ENCODE results near the gene P2RX6. TPM values are rescaled to one million over a fixed set of nuclear protein-coding genes. Genes with fewer than 3 reads are reported as not detected.

The P2RX6 gene
- total and polyA plus RNA-seq, 9 of the 15 experiments (the other 6 are each of a cell fraction or from before 2014, with no cell fraction given) = 0.01 to 3.9 (median 1.5) TPM; not detected in 1

GRCh38 chr22:21031545-21032036 is 16.6 kb downstream of the P2RX6 start (continued):
- TF ChIP-seq NEUROD1 (IDR thresholded peaks at IDR 0.05; ENCODE audit: borderline replicate concordance, low read depth, low read length, partially characterized antibody) (no peak), ZFX (CRISPR knock-in tag; IDR thresholded peaks at IDR 0.05) (no peak), U2AF2 (optimal IDR thresholded peaks at IDR 0.05; ENCODE audit: low read depth, low read length) (no peak), ZNF224 (CRISPR knock-in tag; IDR thresholded peaks at IDR 0.05) (no peak), ZNF780A (CRISPR knock-in tag; IDR thresholded peaks at IDR 0.05) (no peak), NCOA1 (IDR thresholded peaks at IDR 0.05; ENCODE audit: low read depth) (no peak), ZNF583 (CRISPR knock-in tag; IDR thresholded peaks at IDR 0.05) (0 out of 2 replicates have a peak, but pooled peaks have one; percentile 1), POLR3G (IDR thresholded peaks at IDR 0.05; ENCODE audit: extremely low read depth, insufficient read length, insufficient replicate concordance) (no peak), PCBP2 (IDR thresholded peaks at IDR 0.05; ENCODE audit: low read depth, low read length, poor library complexity, severe bottlenecking) (no peak), HDAC8 (tag; IDR thresholded peaks at IDR 0.05) (no peak), EP400 (IDR thresholded peaks at IDR 0.05) (no peak), GABPB1 (CRISPR knock-in tag; IDR thresholded peaks at IDR 0.05) (no peak), STAT5A (IDR thresholded peaks at IDR 0.05; ENCODE audit: borderline replicate concordance, low read length) (no peak), ELK1 (CRISPR knock-in tag; IDR thresholded peaks at IDR 0.05) (no peak), NR1H2 (CRISPR knock-in tag; IDR thresholded peaks at IDR 0.05) (no peak)
- TF ChIP-seq, protein P1, sequence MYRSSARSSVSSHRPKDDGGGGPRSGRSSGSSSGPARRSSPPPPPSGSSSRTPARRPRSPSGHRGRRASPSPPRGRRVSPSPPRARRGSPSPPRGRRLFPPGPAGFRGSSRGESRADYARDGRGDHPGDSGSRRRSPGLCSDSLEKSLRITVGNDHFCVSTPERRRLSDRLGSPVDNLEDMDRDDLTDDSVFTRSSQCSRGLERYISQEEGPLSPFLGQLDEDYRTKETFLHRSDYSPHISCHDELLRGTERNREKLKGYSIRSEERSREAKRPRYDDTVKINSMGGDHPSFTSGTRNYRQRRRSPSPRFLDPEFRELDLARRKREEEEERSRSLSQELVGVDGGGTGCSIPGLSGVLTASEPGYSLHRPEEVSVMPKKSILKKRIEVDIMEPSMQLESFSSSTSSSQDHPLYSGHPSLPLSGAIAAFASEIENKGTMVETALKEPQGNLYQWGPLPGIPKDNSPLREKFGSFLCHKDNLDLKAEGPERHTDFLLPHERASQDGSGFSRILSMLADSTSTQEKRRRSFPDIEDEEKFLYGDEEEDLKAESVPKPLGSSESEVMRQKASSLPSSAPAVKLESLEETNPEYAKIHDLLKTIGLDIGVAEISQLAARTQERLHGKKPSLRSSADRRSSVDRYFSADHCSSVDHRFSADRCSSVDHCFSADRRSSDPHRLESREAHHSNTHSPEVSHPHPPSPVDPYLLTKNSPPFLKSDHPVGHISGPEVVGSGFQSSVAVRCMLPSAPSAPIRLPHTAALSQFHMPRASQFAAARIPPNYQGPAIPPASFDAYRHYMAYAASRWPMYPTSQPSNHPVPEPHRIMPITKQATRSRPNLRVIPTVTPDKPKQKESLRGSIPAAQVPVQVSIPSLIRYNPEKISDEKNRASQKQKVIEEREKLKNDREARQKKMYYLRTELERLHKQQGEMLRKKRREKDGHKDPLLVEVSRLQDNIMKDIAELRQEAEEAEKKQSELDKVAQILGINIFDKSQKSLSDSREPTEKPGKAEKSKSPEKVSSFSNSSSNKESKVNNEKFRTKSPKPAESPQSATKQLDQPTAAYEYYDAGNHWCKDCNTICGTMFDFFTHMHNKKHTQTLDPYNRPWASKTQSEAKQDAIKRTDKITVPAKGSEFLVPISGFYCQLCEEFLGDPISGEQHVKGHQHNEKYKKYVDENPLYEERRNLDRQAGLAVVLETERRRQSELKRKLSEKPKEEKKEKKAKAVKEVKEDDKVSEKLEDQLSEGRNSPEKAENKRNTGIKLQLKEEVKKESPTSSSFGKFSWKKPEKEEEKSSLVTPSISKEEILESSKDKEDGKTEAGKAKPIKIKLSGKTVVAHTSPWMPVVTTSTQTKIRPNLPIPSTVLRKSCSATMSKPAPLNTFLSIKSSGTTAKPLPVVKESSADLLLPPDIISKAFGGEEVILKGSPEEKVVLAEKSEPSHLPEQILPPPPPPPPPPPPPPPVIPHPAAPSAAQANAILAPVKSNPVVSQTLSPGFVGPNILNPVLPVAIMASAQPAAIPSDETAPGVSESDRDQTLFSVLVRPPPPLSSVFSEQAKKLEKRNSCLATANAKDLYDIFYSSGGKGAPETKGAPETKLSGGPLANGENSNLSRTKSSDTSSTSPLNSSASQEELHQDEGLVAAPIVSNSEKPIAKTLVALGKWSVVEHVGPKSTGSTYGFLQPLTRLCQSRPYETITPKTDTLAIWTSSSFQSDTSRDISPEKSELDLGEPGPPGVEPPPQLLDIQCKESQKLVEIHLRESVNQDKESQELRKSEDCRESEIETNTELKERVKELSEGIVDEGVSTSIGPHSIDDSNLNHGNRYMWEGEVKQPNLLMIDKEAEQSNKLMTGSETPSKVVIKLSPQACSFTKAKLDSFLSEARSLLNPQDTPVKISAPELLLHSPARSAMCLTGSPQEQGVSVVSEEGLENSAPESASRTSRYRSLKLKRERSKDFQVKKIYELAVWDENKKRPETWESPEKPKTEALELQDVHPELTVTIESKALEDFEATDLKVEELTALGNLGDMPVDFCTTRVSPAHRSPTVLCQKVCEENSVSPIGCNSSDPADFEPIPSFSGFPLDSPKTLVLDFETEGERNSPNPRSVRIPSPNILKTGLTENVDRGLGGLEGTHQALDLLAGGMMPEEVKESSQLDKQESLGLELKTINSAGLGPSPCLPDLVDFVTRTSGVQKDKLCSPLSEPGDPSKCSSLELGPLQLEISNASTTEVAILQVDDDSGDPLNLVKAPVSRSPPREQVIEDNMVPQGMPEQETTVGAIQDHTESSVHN (IDR thresholded peaks at IDR 0.05; ENCODE audit: borderline replicate concordance in 1 of 2, low read depth in 1 of 2) = no peak

All from K562 (cell line).